Psoas muscle (tissue), 8 donors: ENCODE measurements around the gene ITPR1. TPM values are rescaled to one million over a fixed set of nuclear protein-coding genes. Genes with fewer than 3 reads are reported as not detected.

Experiments used
- ATAC-seq, 4 donors: fragments of 200-7000 bp; cut with Tn5 transposase; one replicate each; pipeline ENCODE4 v1.9.1; 2020; ENCODE audit warnings: moderate library complexity in 3 of 4, mild to moderate bottlenecking in 2 of 4
- DNase-seq, 2 donors: peaks; one replicate each; pipeline ENCODE4 v3.0.0-alpha.2; 2020
- H3K27ac ChIP-seq: fragments of 200-600 bp; one replicate; pipeline ENCODE4 v1.8.0; 2022
- H3K27me3 ChIP-seq, 3 donors: fragments of 200-600 bp in 1 of 3; one replicate each; pipeline versions ENCODE4 v1.6.1 to v1.8.0; 2013 to 2022; ENCODE audit warnings: low read length in 2 of 3, mild to moderate bottlenecking in 2 of 3, moderate library complexity in 1 of 3; ENCODE audit not compliant: insufficient read depth in 3 of 3
- H3K36me3 ChIP-seq, 2 donors: fragments of 200-600 bp in 1 of 2; one replicate each; pipeline versions ENCODE4 v1.6.1 to v1.8.0; 2013 to 2022; ENCODE audit warnings: low read depth in 1 of 2, mild to moderate bottlenecking in 1 of 2, moderate library complexity in 1 of 2; ENCODE audit not compliant: insufficient read depth in 1 of 2
- H3K4me1 ChIP-seq: fragments of 200-600 bp; one replicate; pipeline ENCODE4 v1.8.0; 2022
- H3K4me3 ChIP-seq: fragments of 200-600 bp; one replicate; pipeline ENCODE4 v1.8.0; 2022; ENCODE audit warnings: mild to moderate bottlenecking
- H3K9me3 ChIP-seq: fragments of 200-600 bp; one replicate; pipeline ENCODE4 v1.8.0; 2022
- WGBS, 3 donors: extraction: QIAGEN DNeasy Blood & Tissue Kit; methylation state at CpG; one replicate each; pipeline versions ENCODE4 v1.1.6 to v1.1.7; 2013; 5-methylcytosine and 5-hydroxymethylcytosine counted together
- intact Hi-C, 2 donors: fragments of 100-400 bp; cut with DNase I; formaldehyde crosslinking; loops; one replicate each; pipeline versions ENCODE4 v1.11.0 to v1.14.2; 2022
- polyA plus RNA-seq, 3 donors: library from polyadenylated mRNA; stranded (reverse); fragments of 200-250 nt; gene quantifications; one replicate each; pipeline ENCODE4 v1.2.3, GENCODE V29; 2013
- total RNA-seq, 4 donors: library from RNA; stranded (reverse); fragmentation: NEBNext Ultra II Directional in 2 of 4; extraction: Animal tissue kit (Norgen Biotek cat#: 25700) in 2 of 4; gene quantifications; one replicate each; pipeline versions ENCODE4 v1.2.1 to v1.2.4, GENCODE V29; 2021 to 2023
- TF ChIP-seq, protein P1 (sequence below): fragments of 200-600 bp; IDR thresholded peaks from one replicate; pipeline ENCODE4 v1.8.0; 2022; ENCODE audit warnings: antibody characterized with exemption
- donor health status: healthy with polysubstance abuse.
- donor health status: DM: no; HTN: no; CAD: no; lungs with moderate emphysema.
- donor health status: Bipolar disorder and iron deficiency.
- donor health status: healthy.
- donor health status: DM: yes; HTN: yes; CAD: no.
- donor health status: DM: no; HTN: no; CAD: no.
- donor health status: DM: no; HTN: no; CAD: no.
- donor health status: DM: yes; HTN: yes; CAD: no.

ITPR1 gene
- total and polyA plus RNA-seq, 7 donors = 4.4 to 9.2 (median 8.8) TPM

DNA sequence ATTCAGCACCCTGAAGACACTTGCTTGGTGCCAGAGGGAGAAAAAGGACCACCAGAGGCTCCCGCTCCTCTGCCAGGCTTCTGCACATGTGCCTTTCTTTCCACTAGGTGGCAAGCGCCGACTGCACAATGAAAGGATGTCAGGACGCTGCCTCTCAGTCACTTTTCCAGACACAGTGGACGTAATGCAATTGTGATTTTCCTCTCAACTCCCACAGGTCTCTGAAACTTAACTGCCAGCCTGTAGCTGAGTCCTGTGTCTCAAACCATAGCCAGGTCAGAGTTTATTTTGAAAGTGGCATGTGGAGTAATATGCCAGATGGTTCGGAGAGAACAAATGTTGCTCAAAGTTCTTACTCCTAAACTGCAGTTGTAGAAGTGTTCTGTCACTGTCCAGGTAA, 162.9 kb downstream of the ITPR1 start:
- Histone ChIP-seq H3K27me3 (no peaks in the 10 kb centered on the region), H3K4me3 (no peak overlapping the region), H3K27ac (no peak overlapping the region), H3K4me1 (no peaks in the 10 kb centered on the region), H3K9me3 (no peaks in the 10 kb centered on the region), H3K36me3 (peaks cover 0 to 20% of the 10 kb centered on the region in 2 donors)
- 9 to 10% (median 10%) methylated on average over 6 of the region's 6 CpGs for WGBS, 3 donors
- TF ChIP-seq, protein P1, sequence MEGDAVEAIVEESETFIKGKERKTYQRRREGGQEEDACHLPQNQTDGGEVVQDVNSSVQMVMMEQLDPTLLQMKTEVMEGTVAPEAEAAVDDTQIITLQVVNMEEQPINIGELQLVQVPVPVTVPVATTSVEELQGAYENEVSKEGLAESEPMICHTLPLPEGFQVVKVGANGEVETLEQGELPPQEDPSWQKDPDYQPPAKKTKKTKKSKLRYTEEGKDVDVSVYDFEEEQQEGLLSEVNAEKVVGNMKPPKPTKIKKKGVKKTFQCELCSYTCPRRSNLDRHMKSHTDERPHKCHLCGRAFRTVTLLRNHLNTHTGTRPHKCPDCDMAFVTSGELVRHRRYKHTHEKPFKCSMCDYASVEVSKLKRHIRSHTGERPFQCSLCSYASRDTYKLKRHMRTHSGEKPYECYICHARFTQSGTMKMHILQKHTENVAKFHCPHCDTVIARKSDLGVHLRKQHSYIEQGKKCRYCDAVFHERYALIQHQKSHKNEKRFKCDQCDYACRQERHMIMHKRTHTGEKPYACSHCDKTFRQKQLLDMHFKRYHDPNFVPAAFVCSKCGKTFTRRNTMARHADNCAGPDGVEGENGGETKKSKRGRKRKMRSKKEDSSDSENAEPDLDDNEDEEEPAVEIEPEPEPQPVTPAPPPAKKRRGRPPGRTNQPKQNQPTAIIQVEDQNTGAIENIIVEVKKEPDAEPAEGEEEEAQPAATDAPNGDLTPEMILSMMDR = peak; percentile 79
- peak; percentile 80 to 94 (median 84) for ATAC-seq
- peak; percentile 43 to 71 for DNase-seq
- intact Hi-C loops = loop anchor here in 1 of 2 donors (2.0 to 10.0 kb wide), 2 partner anchors 401 to 539 kb away; no protein-coding TSS in a partner anchor

GRCh38 chr3:4656626-4657328, 163.6 kb downstream of the ITPR1 start:
- TF ChIP-seq, protein P1 = no peak
- WGBS, 3 donors = 71 to 76% (median 72%) methylated on average over 13 of the region's 13 CpGs
- no peak for ATAC-seq

GRCh38 chr3:4660936-4661335, 167.8 kb downstream of the ITPR1 start:
- DNase-seq (no peak), ATAC-seq (no peak)
- intact Hi-C loops = no loop called here
- TF ChIP-seq, protein P1 = no peak
- Histone ChIP-seq H3K27me3 (no peaks in the 10 kb centered on the region), H3K27ac (no peak overlapping the region), H3K4me3 (no peak overlapping the region), H3K36me3 (peaks cover 0 to 12% of the 10 kb centered on the region in 2 donors), H3K9me3 (no peaks in the 10 kb centered on the region), H3K4me1 (peaks cover 10% of the 10 kb centered on the region)
- 87 to 91% (median 90%) methylated on average over 7 of the region's 7 CpGs for WGBS, 3 donors

More at GRCh38 chr3:4656626-4657328, 163.6 kb downstream of the ITPR1 start:
- Histone ChIP-seq H3K27ac (no peak overlapping the region), H3K9me3 (no peaks in the 10 kb centered on the region), H3K4me3 (no peak overlapping the region), H3K27me3 (no peaks in the 10 kb centered on the region), H3K36me3 (peaks cover 0 to 20% of the 10 kb centered on the region in 2 donors), H3K4me1 (no peaks in the 10 kb centered on the region)
- no peak for DNase-seq
- intact Hi-C loops = loop anchor here in 1 of 2 donors (2.0 to 10.0 kb wide), 2 partner anchors 400 to 538 kb away; no protein-coding TSS in a partner anchor

DNA sequence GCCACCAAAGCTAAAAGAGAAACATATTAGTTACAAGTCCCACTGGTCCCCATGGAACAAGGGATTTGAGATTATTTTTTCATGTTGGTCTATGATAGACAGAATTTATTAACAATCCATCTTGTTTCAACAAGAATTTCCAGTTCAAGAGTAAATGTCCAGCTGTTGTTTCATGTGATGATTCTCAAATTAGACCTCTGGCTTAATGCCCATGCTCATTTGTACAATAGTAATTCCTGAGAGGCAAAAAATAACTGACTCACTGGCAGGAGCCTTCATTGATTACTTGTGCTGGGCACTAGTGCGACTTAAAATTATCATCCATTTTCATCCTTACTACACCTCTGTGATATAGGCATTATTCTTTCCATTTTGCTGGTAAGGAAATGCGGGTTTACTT, 171.3 kb downstream of the ITPR1 start:
- DNase-seq (no peak), ATAC-seq (no peak)
- 68 to 78% (median 69%) methylated on average over 2 of the region's 2 CpGs for WGBS, 3 donors
- Histone ChIP-seq H3K27ac (no peak overlapping the region), H3K27me3 (no peaks in the 10 kb centered on the region), H3K9me3 (no peaks in the 10 kb centered on the region), H3K4me3 (no peak overlapping the region), H3K4me1 (peaks cover 10% of the 10 kb centered on the region), H3K36me3 (peaks cover 3 to 35% of the 10 kb centered on the region in 2 donors)
- intact Hi-C loops = no loop called here
- TF ChIP-seq, protein P1 = no peak
